ENCODE measurements around the gene GMDS.

DNA sequence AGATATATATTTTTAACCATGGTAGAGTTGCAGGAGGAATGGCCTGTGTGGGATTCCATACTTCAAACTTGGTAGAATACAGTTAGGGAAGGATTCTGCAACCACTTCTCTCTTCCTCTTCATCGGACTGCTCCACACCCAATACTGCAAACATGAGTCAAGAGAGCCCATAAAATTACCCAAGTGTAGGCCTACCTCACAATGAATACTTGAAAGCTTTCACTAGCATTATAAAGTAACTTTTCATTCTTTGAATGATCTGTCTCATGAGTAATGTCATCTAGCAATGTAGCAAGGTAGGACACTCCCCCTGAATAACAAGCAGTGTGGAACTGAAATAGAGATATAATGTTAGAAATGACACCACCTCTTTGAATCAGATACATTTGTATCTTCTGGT, 556.3 kb downstream of the GMDS start:
- TF ChIP-seq, protein P1, sequence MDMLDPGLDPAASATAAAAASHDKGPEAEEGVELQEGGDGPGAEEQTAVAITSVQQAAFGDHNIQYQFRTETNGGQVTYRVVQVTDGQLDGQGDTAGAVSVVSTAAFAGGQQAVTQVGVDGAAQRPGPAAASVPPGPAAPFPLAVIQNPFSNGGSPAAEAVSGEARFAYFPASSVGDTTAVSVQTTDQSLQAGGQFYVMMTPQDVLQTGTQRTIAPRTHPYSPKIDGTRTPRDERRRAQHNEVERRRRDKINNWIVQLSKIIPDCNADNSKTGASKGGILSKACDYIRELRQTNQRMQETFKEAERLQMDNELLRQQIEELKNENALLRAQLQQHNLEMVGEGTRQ (IDR thresholded peaks at IDR 0.05; ENCODE audit: low read length), result no peak
- TF ChIP-seq SP2 (IDR thresholded peaks at IDR 0.05; ENCODE audit: low read length) (no peak), RAD21 (IDR thresholded peaks at IDR 0.05 in 1 of 2, conservative IDR thresholded peaks at IDR 0.05 in 1 of 2; ENCODE audit: low read depth in 2 of 2, low read length in 2 of 2) (no peak)
